Activated CD4-positive, alpha-beta T cell treated with anti-CD3 and anti-CD28 coated beads for 36 hours (primary cell): ENCODE results near the gene SMYD3. TPM values are rescaled to one million over a fixed set of nuclear protein-coding genes. Genes with fewer than 3 reads are reported as not detected.
A peak's percentile ranks its signal among the peaks of the same experiment; 100 is the strongest.
"Not testable (repeated sequence)": the region's sequence is repeated elsewhere in the genome, so short reads cannot be mapped to it uniquely, and the experiment has no call there.

Experiments
- ATAC-seq: fragments of 200-7000 bp; cut with Tn5 transposase; one replicate; pipeline ENCODE4 v1.10.0; 2021; ENCODE audit warnings: mild to moderate bottlenecking, moderate library complexity
- CTCF ChIA-PET: fragments of 350-600 bp; sonication (Branson Sonifier 250); formaldehyde crosslinking; loops from one replicate; lab custom pipeline; 2021; ENCODE audit warnings: antibody characterized with exemption; lab: Charles Lee
- POLR2A ChIA-PET: fragments of 350-600 bp; sonication (Branson Sonifier 250); formaldehyde crosslinking; loops from one replicate; lab custom pipeline; 2021; ENCODE audit warnings: antibody characterized with exemption, inconsistent platforms; lab: Charles Lee
- DNase-seq: peaks from one replicate; pipeline ENCODE4 v3.0.0-alpha.2; 2020
- H3K27ac Mint-ChIP-seq: one replicate; pipeline ENCODE4 v1.8.0; 2021; ENCODE audit warnings: mixed read lengths
- H3K27me3 Mint-ChIP-seq: one replicate; pipeline ENCODE4 v1.8.0; 2021; ENCODE audit warnings: mixed read lengths
- H3K36me3 Mint-ChIP-seq: one replicate; pipeline ENCODE4 v1.8.0; 2021; ENCODE audit warnings: low read depth, mixed read lengths
- H3K4me1 Mint-ChIP-seq: one replicate; pipeline ENCODE4 v1.8.0; 2021; ENCODE audit warnings: mixed read lengths
- H3K4me3 Mint-ChIP-seq: one replicate; pipeline ENCODE4 v1.8.0; 2021; ENCODE audit warnings: mild to moderate bottlenecking, moderate library complexity, mixed read lengths
- H3K9me3 Mint-ChIP-seq: one replicate; pipeline ENCODE4 v1.8.0; 2021; ENCODE audit warnings: low read depth, mixed read lengths
- intact Hi-C, 2 experiments: fragments of 100-400 bp; cut with DNase I in 1 of 2; cut with micrococcal nuclease in 1 of 2; formaldehyde crosslinking; loops; one replicate each; pipeline versions ENCODE4 v1.14.2 to v1.15.1; 2022 to 2024; cut with DNase I, micrococcal nuclease
- total RNA-seq, 2 experiments: library from RNA; stranded (reverse); gene quantifications; one replicate each; pipeline ENCODE4 v1.2.3, GENCODE V29; 2021

The SMYD3 gene
- total RNA-seq, 2 experiments from 2014 or later = 17.2 to 18.4 TPM

DNA sequence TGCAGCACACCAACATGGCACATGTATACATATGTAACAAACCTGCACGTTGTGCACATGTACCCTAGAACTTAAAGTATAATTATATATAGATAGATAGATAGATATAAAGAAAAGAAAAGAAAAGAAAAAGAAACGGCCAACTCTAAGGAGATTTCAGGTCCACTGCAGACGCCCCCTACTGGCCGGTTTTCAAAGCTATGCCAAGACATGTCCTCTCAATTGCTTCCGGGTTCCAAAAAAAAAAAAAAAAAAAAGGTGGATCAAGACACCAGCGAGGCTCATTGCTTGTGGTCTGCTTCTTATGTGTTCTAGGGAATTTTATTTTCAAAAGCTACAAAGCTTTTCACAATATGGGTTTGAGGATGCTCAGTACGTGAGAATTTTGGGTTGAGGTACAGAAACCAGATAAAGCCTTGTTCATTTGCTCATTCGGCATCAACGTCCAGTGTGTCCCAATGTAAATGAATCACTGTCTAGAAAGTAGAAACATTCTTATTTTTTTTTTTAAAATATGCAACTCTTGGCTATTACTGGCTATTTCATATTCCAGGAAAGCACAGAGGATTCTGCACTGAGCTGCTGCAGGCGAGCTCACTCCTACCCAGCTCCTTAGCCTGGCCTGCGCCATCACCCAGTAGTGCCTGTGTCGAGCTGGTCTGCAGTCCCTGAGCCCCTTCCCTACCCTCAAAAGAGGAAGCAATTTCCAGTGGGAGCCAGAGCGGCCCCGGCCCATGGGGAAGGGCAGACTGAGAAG is 709.3 kb downstream of the SMYD3 start:
- Mint-ChIP-seq H3K27me3 (no peaks in the 10 kb centered on the region), H3K4me3 (no peak overlapping the region), H3K27ac (no peak overlapping the region), H3K36me3 (no peaks in the 10 kb centered on the region), H3K4me1 (no peaks in the 10 kb centered on the region), H3K9me3 (no peaks in the 10 kb centered on the region)
- DNase-seq (peak; percentile 37), ATAC-seq (no peak)
- ChIA-PET POLR2A (no interaction called here), CTCF (interaction anchor here (1.2 kb wide), 1 partner anchor 559 kb away, joined by 3 read pairs; no protein-coding TSS in a partner anchor)
- intact Hi-C loops = no loop called here

DNA sequence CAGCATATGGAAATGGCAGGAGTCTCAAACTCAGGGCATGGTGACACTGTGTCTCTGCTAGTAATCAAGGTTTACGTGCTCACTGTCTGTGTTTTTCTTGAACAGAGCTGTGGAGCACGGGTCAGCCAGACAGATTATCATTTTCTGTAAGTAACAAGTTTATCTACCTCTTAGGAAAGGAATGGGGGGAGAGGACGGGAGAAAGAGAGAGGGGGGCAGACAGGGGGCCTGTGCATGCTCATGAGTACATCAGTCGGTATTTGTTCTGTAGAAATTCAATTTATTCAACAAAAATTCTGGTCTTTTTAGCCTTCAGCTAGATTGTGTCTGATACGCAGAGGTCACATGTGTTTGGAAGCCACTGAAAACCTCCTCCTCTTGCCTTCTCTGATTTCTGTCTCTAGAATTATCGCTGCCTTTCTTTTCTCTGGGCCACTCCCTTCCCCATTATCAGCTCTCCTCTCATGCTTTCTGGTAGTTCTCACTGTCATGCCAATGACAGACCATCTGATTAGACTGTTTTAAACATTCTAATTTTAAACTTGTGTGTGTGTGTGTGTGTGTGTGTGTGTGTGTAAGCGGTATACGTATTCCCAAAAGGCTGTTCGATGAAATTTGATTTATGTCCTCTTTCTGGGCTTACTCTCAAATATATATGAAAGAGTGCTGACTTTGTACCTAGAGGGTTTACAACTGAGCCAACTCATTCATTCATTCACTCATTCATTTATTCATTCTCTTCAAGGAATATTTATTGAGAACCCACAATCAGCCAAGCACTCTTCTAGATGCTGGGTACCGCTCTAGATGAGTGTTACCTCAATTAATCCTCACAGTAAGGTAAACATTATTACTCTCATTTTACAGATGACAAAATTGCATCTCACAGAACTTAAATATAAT is 715.4 kb downstream of the SMYD3 start:
- POLR2A ChIA-PET = no interaction called here
- ATAC-seq (no peak), DNase-seq (no peak)
- CTCF ChIA-PET = interaction anchor here (0.7 kb wide), 1 partner anchor 483 kb away, joined by 3 read pairs; no protein-coding TSS in a partner anchor
- H3K9me3 Mint-ChIP-seq = no peaks in the 10 kb centered on the region
- no peaks in the 10 kb centered on the region for H3K4me1 Mint-ChIP-seq
- no peaks in the 10 kb centered on the region for H3K27me3 Mint-ChIP-seq
- intact Hi-C loops = no loop called here
- no peaks in the 10 kb centered on the region for H3K36me3 Mint-ChIP-seq
- H3K27ac Mint-ChIP-seq = no peak overlapping the region
- no peak overlapping the region for H3K4me3 Mint-ChIP-seq

DNA sequence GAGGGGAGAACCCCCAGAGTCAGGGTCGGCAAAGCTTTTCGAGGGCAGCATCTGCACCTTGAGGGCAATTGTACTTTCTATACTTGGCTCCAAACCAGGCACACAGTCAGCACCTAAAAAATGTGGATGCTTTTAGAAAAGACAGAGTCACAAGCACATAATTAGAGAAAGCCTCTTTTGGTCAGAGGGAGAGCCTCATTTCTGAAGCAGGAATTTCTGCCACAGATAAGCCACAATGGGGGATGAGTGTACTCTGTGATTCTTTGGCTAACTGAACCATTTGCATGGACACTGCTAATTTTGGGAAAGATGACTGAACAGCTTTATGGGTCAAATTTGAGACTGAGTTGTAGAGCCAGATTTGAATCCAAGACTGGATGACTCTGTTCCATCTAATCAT is 716.6 kb downstream of the SMYD3 start:
- Mint-ChIP-seq H3K4me1 (no peaks in the 10 kb centered on the region), H3K9me3 (no peaks in the 10 kb centered on the region), H3K4me3 (no peak overlapping the region), H3K36me3 (no peaks in the 10 kb centered on the region), H3K27me3 (no peaks in the 10 kb centered on the region), H3K27ac (no peak overlapping the region)
- ATAC-seq (no peak), DNase-seq (no peak)
- ChIA-PET POLR2A (no interaction called here), CTCF (no interaction called here)
- intact Hi-C loops = no loop called here

DNA sequence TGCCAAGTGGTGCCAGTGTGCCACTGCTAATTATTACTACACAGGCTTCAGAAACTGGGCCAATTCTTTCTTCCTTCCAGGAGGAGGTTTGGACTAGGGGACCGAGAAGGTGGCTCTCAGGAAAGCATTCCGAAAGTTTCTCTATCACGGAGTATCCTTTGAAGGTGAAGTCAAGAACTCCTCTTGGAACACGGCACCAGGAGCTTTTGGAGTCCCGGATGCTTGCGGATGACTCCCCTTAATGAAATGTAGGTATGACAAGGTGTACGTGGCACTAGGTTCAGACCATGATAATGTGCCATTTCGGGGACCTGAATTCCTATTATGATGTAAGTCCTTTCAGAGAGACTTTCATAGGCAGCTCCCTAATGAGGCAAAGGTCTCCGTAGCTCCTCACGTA is 718.2 kb downstream of the SMYD3 start:
- Mint-ChIP-seq H3K27me3 (no peaks in the 10 kb centered on the region), H3K9me3 (no peaks in the 10 kb centered on the region), H3K27ac (no peak overlapping the region), H3K4me1 (no peaks in the 10 kb centered on the region), H3K36me3 (no peaks in the 10 kb centered on the region), H3K4me3 (no peak overlapping the region)
- DNase-seq (no peak), ATAC-seq (no peak)
- ChIA-PET CTCF (no interaction called here), POLR2A (no interaction called here)
- intact Hi-C loops = no loop called here

DNA sequence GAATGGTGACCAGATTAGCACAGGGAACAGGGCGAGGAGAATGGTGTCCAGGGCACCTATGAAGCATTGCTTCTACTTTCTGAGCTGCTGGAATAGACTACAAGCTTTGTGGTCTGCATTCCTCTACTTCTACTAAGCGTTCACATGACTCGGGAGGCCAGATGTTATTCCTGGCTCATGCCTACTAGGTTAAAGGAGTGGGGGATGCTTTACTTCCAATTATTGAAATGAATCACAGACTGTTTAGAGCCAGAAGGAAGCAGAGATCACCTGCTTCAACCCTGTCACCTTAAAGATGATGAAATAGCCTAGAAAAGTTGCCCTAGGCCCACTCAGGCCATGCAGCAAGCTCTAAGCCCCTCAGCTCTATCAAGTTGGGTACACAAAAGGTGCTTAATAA is 718.8 kb downstream of the SMYD3 start:
- intact Hi-C loops = no loop called here
- no peak for DNase-seq
- Mint-ChIP-seq H3K9me3 (no peaks in the 10 kb centered on the region), H3K27me3 (no peaks in the 10 kb centered on the region), H3K36me3 (no peaks in the 10 kb centered on the region), H3K4me1 (no peaks in the 10 kb centered on the region), H3K27ac (no peak overlapping the region), H3K4me3 (no peak overlapping the region)
- ATAC-seq = no peak
- ChIA-PET CTCF (no interaction called here), POLR2A (no interaction called here)

DNA sequence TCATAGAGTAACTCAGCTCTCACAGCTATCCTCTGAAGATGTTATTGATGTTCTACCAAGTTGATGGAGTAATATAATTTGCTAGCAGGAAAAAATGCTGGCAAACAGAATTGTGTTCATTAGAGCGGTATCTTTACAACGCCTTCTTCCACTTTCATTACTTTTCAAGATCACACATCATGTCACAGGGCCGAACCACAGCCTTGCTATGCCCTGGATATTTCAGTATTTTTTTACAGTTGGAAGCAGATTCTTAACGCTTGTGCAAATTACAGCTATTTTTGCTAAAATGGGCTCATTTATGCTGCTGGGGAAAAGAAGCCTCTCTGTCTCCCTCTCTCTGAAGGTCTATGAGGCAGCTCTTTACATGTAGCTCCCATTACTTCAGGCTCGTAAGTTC is 720.1 kb downstream of the SMYD3 start:
- intact Hi-C loops = no loop called here
- Mint-ChIP-seq H3K27ac (no peak overlapping the region), H3K4me1 (no peaks in the 10 kb centered on the region), H3K36me3 (no peaks in the 10 kb centered on the region), H3K27me3 (no peaks in the 10 kb centered on the region), H3K9me3 (no peaks in the 10 kb centered on the region), H3K4me3 (no peak overlapping the region)
- no peak for DNase-seq
- ChIA-PET CTCF (interaction anchor here (1.1 kb wide), 1 partner anchor 13 kb away, joined by 3 read pairs; no protein-coding TSS in a partner anchor), POLR2A (no interaction called here)
- no peak for ATAC-seq

DNA sequence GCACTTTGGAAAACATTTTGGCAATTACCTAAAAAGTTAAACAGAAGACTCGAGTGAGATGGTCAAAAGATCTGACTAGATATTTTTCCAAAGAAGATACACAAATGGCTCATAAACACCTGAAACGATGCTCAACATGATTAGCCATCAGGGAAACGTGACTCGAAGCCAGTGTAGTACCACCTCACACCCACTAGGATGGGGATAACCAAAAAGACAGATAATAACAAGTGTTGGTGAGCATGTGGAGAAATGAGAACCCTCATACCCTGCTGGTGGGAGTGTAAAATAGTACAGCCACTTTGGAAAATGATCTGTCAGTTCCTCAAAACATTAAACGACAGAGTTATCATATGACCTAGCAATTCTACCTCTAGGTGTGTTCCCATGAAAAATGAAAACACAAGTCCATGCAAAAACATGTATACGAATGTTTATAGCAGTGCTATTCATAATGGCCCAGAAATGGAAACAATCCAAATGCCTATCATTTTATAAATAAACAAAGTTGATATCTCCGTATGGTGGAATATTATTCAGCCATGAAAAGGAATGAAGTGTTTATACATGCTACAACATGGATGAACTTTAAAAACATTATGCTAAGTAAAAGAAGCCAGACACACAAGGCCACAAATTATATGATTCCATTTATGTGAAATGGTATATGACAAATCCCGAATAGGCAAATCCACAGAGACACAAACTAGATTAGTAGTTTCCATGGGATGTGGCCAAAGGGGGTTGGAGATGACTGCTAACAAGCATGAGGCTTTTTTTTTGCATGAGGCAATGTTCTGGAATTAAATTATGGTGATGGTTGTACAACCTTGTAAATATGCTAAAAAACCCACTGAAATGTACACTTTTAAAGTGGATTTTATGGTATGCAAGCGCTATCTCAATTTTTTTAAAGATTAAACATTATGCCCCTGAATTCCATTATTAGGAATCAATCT is 727.0 kb downstream of the SMYD3 start:
- CTCF ChIA-PET = no interaction called here
- Mint-ChIP-seq H3K4me3 (no peak overlapping the region), H3K27me3 (no peaks in the 10 kb centered on the region), H3K9me3 (peaks cover 7% of the 10 kb centered on the region), H3K4me1 (no peaks in the 10 kb centered on the region), H3K36me3 (peaks cover 4% of the 10 kb centered on the region), H3K27ac (no peak overlapping the region)
- DNase-seq = no peak
- POLR2A ChIA-PET = no interaction called here
- intact Hi-C loops = no loop called here
- ATAC-seq = no peak

DNA sequence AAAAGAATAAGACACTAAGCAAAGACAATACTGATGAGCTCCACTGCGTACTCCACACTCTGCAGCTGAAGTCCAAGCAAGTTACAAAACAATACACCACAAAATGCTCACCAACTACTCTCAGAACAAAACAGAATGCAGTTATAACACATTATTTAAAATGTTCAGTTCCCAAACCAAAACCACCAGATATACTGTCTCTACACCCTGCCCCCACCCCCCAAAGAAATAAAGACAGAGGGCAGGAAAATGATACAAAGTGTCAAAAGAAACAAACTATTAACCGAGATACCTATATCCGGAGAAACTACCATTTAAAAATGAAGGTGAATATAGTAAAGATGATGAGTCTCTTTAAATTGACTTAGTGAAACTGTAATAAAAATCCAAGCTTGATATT is 729.3 kb downstream of the SMYD3 start:
- DNase-seq (no peak), ATAC-seq (no peak)
- Mint-ChIP-seq H3K27me3 (no peaks in the 10 kb centered on the region), H3K36me3 (peaks cover 4% of the 10 kb centered on the region), H3K27ac (no peak overlapping the region), H3K4me3 (no peak overlapping the region), H3K9me3 (peaks cover 7% of the 10 kb centered on the region), H3K4me1 (no peaks in the 10 kb centered on the region)
- intact Hi-C loops = no loop called here
- ChIA-PET CTCF (interaction anchor here (0.5 kb wide), 1 partner anchor 120 kb away, joined by 4 read pairs; no protein-coding TSS in a partner anchor), POLR2A (no interaction called here)

DNA sequence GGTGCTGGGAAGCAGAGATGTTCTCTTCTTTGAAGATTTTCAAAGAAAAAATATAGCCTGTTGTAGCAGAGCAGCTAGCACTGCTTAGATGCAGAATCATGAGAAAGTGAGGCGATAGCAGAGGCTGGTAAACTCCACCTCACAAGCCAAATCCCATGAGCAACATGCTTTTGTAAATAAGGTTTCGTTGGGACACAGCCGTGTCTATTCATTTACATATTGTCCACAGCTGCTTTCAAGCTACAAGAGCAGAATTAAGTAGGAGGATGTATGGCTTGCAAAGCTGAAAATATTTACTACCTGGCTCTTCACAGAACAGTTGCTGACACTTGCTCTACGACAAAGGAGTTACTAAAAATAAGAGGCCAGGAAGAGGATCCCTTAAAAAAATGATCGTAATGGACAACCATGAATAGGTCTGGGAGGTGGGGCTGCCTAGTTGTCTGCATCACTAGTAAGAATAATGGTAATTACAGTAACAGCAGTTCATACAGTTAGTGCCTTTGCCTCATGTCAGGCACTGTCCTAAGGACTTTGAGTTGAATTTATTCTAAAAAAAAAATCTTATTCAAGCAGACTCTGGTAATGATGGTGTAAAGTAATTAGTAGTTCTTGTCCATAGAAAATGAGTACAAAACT is 730.3 kb downstream of the SMYD3 start:
- CTCF ChIA-PET = no interaction called here

DNA sequence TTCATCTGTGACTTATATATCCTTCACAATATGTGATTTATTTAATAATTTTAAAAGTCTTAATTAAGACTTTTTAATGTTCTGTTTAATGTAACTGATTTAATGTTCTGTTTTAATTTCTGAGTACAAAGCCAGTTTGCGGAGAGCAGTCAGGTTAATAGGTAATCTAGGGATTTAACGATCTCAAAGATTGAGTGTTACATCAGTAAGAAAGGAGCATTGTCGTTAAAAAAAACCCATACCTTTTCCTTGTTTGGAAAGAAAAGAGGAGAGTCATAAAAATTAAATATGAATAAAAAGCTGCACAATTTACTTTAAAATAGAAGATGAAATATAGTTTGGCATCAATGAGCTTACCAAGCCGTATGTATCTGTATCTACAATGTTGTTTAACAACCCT is 730.9 kb downstream of the SMYD3 start:
- no peaks in the 10 kb centered on the region for H3K4me1 Mint-ChIP-seq
- DNase-seq (no peak), ATAC-seq (no peak)
- peaks cover 4% of the 10 kb centered on the region for H3K36me3 Mint-ChIP-seq
- CTCF ChIA-PET = no interaction called here
- peaks cover 7% of the 10 kb centered on the region for H3K9me3 Mint-ChIP-seq
- POLR2A ChIA-PET = no interaction called here
- no peak overlapping the region for H3K4me3 Mint-ChIP-seq
- no peak overlapping the region for H3K27ac Mint-ChIP-seq
- no peaks in the 10 kb centered on the region for H3K27me3 Mint-ChIP-seq
- intact Hi-C loops = no loop called here

More for the DNA sequence above, 730.3 kb downstream of the SMYD3 start:
- Mint-ChIP-seq H3K36me3 (peaks cover 4% of the 10 kb centered on the region), H3K9me3 (peaks cover 7% of the 10 kb centered on the region), H3K27ac (no peak overlapping the region), H3K27me3 (no peaks in the 10 kb centered on the region), H3K4me1 (no peaks in the 10 kb centered on the region), H3K4me3 (no peak overlapping the region)
- no peak for ATAC-seq
- no peak for DNase-seq
- POLR2A ChIA-PET = no interaction called here
- intact Hi-C loops = no loop called here

DNA sequence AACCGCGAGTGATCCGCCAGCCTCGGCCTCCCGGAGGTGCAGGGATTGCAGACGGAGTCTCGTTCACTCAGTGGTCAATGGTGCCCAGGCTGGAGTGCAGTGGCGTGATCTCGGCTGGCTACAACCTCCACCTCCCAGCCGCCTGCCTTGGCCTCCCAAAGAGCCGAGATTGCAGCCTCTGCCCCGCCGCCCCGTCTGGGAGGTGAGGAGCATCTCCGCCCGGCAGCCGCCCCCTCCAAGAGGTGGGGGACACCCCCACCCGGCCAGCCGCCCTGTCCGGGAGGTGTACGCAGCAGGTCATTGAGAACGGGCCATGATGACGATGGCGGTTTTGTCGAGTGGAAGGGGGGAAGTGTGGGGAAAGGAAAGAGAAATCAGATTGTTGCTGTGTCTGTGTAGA is 732.1 kb downstream of the SMYD3 start:
- DNase-seq, H3K4me1 Mint-ChIP-seq, intact Hi-C loops, H3K27ac Mint-ChIP-seq, ATAC-seq, POLR2A ChIA-PET, H3K36me3 Mint-ChIP-seq, CTCF ChIA-PET, H3K4me3 Mint-ChIP-seq, H3K27me3 Mint-ChIP-seq, H3K9me3 Mint-ChIP-seq: not testable (repeated sequence)
